ENCODE measurements around the gene ARPC5L.

The ARPC5L gene

GRCh38 chr9:124886461-124886860 lies 24.5 kb downstream of the ARPC5L start:
- H3K27ac ChIP-seq, result no peak overlapping the region
- TF ChIP-seq CTCF (conservative IDR thresholded peaks at IDR 0.05) (no peak), ZFX (IDR thresholded peaks at IDR 0.05) (no peak)

GRCh38 chr9:124886866-124887492 lies 25.0 kb downstream of the ARPC5L start:
- TF ChIP-seq ZFX (IDR thresholded peaks at IDR 0.05) (no peak), CTCF (conservative IDR thresholded peaks at IDR 0.05) (no peak)
- H3K27ac ChIP-seq, result no peak overlapping the region

- H3K27ac ChIP-seq, result no peak overlapping the region
- TF ChIP-seq ZFX (IDR thresholded peaks at IDR 0.05) (no peak), CTCF (conservative IDR thresholded peaks at IDR 0.05) (no peak)
Measured at GRCh38 chr9:124887832-124888231, 25.9 kb downstream of the ARPC5L start.

- TF ChIP-seq CTCF (conservative IDR thresholded peaks at IDR 0.05), result no peak
- TF ChIP-seq ZFX (IDR thresholded peaks at IDR 0.05), result no peak
- no peak overlapping the region for H3K27ac ChIP-seq
Measured at GRCh38 chr9:124889006-124889405, 27.1 kb downstream of the ARPC5L start.

- no peak for TF ChIP-seq CTCF (conservative IDR thresholded peaks at IDR 0.05)
- no peak for TF ChIP-seq ZFX (IDR thresholded peaks at IDR 0.05)
- no peak overlapping the region for H3K27ac ChIP-seq
Measured at GRCh38 chr9:124890179-124890578, 28.2 kb downstream of the ARPC5L start.

GRCh38 chr9:124894035-124894740 lies 32.3 kb downstream of the ARPC5L start:
- TF ChIP-seq ZFX (IDR thresholded peaks at IDR 0.05), result no peak
- no peak for TF ChIP-seq CTCF (conservative IDR thresholded peaks at IDR 0.05)
- no peak overlapping the region for H3K27ac ChIP-seq

- no peak overlapping the region for H3K27ac ChIP-seq
- no peak for TF ChIP-seq ZFX (IDR thresholded peaks at IDR 0.05)
- TF ChIP-seq CTCF (conservative IDR thresholded peaks at IDR 0.05), result no peak
Measured at GRCh38 chr9:124894741-124895170, 32.8 kb downstream of the ARPC5L start.
